Iris pigment epithelial cell (primary cell): ENCODE data around the gene NXPH4.

Experiments
- DNase-seq: peaks from one replicate; pipeline ENCODE4 v3.0.0-alpha.2; 2011; ENCODE audit warnings: low read depth

NXPH4 gene

DNA sequence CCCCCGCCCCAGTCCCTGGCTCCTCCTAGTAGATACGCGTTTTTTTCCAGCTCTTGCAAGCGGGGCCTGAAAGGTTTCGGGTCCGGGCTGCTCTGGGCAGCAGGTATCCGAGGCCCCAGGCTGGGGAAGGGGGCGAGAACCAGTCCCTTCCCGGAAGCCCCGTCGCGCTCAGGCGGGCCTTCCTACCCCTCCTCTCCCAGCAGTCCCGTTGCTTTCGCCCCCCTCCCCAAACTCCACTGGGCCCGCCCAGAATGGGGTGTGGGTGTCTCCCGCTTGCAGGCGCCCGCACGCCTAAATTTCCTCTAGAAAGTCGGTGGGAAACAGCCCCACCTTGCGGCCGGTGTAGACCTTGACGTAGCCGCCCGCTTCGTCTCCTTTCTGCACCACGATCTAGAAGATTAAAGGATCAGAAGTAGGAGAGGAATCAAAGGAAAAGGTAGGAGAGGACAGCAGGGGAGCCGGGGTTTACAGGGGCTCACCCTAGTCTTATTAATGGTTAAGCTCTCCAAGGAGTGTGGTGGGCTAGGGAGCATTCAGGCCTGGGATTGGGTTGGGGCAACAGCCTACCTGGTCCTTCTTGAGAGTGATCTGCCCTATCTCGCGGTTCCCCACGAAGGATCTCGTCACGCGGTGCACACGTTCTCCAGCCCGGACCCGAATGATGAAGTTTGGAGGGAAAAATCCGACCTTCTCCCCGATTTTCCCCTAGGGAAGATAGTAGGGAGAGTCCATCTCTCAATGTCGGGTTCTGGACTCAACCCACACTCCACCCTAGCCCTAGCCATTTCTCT, 27.1 kb downstream of the NXPH4 start:
- peak; percentile 49 for DNase-seq

DNA sequence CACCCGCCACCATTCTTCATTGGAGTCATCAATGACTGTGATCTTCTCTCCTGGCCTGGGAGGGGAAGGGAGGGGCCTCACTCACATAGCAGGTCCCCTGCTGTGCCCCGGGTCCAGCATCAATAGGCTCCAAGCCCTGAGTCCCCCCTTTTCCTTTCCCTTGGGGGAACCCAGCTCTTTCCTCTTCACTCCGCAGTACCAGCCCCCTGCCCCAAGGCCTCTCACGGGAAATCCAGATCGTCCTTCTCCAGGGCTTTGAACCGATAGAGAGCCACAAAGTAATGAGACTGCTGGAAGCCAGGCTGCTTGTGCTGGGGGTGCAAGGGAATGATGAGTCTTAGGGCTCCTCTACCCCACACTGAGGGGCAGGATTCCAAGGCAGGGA, 27.7 kb downstream of the NXPH4 start:
- no peak for DNase-seq

GRCh38 chr12:57247041-57247440, 30.4 kb downstream of the NXPH4 start:
- DNase-seq, result no peak

- no peak for DNase-seq
Measured at GRCh38 chr12:57248934-57249742, 32.5 kb downstream of the NXPH4 start.

GRCh38 chr12:57250541-57250940, 33.9 kb downstream of the NXPH4 start:
- DNase-seq, result no peak

GRCh38 chr12:57250956-57251355, 34.4 kb downstream of the NXPH4 start, which contains the start of gene STAC3:
STAC3 (minus strand) TSS chr12:57251187; CDS start chr12:57249636, 1,551 bp downstream.
- no peak for DNase-seq

GRCh38 chr12:57254506-57255280, 38.1 kb downstream of the NXPH4 start:
- DNase-seq, result no peak

GRCh38 chr12:57255916-57256315, 39.3 kb downstream of the NXPH4 start:
- DNase-seq, result no peak

- DNase-seq, result peak; percentile 66
Measured at GRCh38 chr12:57258977-57259970, 42.7 kb downstream of the NXPH4 start.

GRCh38 chr12:57260366-57260765, 43.8 kb downstream of the NXPH4 start:
- DNase-seq, result no peak

- DNase-seq, result no peak
Measured at GRCh38 chr12:57261428-57261865, 44.9 kb downstream of the NXPH4 start.

- DNase-seq, result no peak
Measured at GRCh38 chr12:57262126-57262822, 45.7 kb downstream of the NXPH4 start.

- DNase-seq, result no peak
Measured at GRCh38 chr12:57263096-57263495, 46.5 kb downstream of the NXPH4 start.

DNA sequence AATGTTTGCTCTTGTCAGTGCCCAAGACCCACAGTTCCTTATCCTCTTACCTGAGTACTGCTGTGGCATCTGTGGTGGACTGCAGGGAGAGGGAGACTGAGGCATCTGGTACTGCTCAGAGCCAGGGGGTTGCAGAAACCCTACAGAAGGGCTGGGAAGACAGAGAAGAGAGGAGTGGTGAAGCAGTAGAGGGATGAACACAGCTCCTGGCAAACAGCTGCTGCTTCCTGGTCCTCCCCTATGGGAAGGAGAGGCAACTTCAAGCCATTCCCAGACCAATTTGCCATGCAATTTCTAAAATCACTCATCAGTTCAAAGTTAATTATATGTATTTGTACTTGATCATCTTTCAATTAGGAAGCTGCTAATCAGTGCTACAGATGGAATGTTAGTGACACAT, 50.1 kb downstream of the NXPH4 start:
- no peak for DNase-seq

GRCh38 chr12:57268264-57268663, 51.7 kb downstream of the NXPH4 start:
- DNase-seq, result peak; percentile 16

GRCh38 chr12:57270966-57271470, 54.4 kb downstream of the NXPH4 start:
- DNase-seq, result no peak

DNA sequence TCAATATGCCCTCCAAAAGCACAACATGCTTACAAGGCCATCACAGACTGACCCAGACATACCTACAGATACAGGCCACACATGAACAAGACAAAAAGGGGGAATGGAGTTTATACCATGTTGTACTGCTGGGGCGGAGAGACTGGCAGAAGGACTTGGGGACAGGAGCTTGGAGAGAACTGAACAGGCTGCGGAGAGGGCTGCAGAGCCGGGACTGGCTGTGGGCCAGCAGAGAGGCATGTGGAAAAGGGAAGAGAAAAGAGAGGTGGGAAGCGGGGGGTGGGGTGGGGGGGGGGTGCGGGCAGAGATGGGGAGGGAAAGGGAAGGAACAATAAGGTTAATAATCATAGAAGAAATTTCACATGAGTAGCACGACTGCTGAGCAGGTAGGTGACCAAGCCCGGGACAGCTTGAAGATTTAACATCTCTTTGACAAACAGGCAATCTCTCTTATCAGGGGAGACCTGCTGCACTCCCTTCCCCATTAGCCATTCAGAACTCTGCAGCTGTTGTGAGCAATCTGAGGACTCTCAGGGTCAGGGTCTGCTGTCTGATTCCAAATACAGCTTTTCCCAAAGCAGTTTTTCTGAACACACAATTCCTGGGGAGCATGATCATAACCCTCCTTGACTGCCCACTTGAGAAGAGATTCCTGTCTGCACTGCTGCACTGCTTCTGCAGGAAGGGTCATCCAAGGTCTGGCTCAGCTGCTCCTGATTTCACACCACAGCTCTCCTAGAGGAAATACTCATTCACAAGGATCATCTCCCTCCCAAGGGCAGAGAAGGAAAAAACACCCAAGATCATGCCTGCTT, 56.0 kb downstream of the NXPH4 start:
- DNase-seq, result peak; percentile 39

- DNase-seq, result no peak
Measured at GRCh38 chr12:57273516-57273915, 56.9 kb downstream of the NXPH4 start.
